Epithelial cell of esophagus (primary cell): ENCODE data around the gene SLC22A12.
"Not testable (repeated sequence)": the region's sequence is repeated elsewhere in the genome, so short reads cannot be mapped to it uniquely, and the experiment has no call there.

Experiments used
- DNase-seq: peaks from one replicate; pipeline ENCODE4 v3.0.0; 2010; ENCODE audit warnings: low read depth
- H3K4me3 ChIP-seq: 2 replicates; pipeline ENCODE4 v1.5.1; 2011; ENCODE audit warnings: mild to moderate bottlenecking, low read length, control low read depth
- TF ChIP-seq, protein P1 (sequence below): IDR thresholded peaks from 2 replicates; pipeline ENCODE4 v1.5.1; 2011; ENCODE audit warnings: low read depth, mild to moderate bottlenecking, low read length, control low read depth, inconsistent platforms; ENCODE audit not compliant: insufficient read depth; ENCODE audit errors: missing control alignments

Gene SLC22A12

DNA sequence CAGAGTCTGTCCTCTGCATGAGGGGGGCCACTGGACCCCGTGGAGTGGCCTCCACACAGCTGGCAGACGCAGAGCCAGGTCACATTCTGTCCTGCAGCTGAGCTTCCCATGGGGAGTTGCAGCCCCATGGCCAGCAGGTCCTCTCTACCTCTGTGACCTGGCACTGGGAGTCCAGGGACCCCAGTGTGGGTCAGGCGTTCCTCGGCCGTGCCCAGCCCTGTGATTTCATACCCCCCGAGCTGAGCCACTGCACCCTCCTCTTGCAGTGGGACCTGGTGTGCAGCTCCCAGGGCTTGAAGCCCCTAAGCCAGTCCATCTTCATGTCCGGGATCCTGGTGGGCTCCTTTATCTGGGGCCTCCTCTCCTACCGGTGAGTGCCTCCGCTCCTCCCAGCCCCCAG is 32.2 kb upstream of the SLC22A12 start:
- DNase-seq, result no peak
- TF ChIP-seq, protein P1, sequence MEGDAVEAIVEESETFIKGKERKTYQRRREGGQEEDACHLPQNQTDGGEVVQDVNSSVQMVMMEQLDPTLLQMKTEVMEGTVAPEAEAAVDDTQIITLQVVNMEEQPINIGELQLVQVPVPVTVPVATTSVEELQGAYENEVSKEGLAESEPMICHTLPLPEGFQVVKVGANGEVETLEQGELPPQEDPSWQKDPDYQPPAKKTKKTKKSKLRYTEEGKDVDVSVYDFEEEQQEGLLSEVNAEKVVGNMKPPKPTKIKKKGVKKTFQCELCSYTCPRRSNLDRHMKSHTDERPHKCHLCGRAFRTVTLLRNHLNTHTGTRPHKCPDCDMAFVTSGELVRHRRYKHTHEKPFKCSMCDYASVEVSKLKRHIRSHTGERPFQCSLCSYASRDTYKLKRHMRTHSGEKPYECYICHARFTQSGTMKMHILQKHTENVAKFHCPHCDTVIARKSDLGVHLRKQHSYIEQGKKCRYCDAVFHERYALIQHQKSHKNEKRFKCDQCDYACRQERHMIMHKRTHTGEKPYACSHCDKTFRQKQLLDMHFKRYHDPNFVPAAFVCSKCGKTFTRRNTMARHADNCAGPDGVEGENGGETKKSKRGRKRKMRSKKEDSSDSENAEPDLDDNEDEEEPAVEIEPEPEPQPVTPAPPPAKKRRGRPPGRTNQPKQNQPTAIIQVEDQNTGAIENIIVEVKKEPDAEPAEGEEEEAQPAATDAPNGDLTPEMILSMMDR, result no peak
- H3K4me3 ChIP-seq, result no peak overlapping the region

DNA sequence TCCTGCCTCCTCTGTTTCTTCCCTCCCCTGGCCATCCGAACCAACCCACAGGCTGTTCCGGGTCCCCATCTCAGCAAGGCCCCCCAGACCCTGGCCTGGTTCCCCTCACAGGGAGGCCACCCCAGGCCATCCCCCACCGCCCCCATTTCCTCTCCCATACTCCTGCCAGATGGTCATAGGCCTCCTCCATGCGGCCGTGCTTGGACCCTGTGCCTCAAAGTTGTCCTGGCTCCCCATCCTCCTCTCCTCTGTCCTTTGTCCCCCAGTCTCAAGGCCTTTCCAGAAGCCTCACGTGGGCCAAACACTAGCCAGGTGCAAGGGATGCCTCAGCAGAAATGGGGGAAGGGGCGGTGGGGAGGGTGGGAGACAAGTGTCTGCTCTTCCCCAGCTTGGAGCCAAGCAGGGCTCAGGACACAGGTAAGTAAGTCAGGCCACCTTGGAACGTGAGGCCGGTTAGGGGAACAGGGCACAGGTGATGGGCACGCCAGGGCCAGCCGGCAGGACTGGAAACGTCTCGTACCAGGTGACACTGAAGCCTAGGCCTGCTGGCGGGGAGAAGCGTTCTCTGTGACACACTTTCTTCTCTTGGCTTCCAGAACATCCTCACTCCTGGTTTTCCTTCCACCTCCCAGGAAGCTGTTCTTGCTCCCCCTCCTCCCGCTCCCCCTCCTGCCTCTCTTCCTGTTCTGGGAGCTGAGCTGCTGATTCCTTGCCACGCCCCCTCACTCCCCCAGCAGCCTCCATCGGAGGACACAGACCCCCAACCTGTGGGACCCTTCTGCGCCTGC is 31.5 kb upstream of the SLC22A12 start:
- H3K4me3 ChIP-seq, result no peak overlapping the region
- no peak for DNase-seq
- TF ChIP-seq, protein P1, result no peak

DNA sequence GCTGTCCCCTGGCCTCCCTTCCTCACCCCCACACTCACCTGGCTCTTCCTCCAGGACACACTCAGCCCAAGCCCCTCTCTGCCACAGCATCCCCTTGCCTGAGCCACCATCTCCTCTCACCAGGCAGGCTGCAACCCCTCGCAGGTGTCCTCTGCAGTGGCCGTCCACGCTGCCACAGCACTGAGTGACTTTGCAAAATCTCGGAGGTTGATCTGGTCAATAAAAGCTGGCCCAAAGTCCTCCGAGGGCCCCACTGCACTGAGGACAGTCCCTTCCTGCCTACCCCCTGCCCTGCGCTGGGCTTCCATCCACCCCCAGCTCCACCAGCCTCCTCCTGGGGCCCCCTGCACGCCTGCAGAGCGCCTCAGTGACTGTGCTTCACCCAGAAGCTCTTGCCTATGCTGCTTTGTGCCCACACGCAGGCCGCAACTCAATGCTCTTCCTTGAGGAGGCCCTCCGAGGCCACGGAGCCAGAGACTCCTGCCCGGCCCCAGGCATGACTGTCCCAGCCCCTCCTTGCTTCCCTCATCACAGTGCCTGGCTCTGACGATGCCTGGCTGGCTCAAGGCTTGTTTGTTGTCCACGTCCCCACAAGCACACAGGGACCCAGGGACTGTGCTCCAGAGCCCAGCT is 30.8 kb upstream of the SLC22A12 start:
- no peak for DNase-seq
- no peak overlapping the region for H3K4me3 ChIP-seq
- TF ChIP-seq, protein P1, result no peak

DNA sequence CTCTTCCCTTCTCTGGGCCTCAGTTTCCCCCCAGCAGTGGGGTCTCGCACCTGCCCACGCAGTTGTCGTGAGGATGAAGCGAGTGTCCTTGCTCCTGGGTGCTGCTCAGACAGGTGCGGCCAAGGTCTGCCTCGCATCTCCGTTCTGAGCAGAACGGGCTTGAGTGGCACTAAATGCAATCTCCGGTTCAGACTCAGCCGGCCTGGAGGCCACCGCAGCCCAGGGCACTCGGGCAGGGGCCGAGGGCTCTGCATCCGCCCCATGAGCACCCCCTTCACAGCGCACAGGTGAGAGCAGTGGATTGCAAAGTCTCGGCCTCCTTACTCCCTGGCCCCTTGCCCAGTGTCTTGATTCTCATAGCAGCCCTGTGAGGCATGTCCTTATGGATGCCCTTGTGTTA is 30.1 kb upstream of the SLC22A12 start:
- TF ChIP-seq, protein P1, result no peak
- no peak overlapping the region for H3K4me3 ChIP-seq
- no peak for DNase-seq

DNA sequence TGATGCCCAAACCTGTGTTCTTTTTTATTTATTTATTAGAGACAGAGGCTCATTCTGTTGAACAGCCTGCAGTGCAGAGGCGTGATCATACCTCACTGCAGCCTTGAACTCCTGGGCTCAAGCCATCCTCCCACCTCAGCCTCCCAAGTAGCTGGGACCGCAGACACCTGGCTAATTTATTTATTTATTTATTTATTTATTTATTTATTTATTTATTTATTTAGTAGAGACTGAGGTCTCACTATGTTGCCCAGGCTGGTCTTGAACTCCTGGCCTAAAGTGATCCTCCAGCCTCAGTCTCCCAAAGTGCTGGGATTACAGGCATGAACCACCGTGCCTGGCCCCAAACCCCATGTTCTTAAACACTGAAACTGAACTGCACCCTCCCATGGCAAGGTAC is 29.6 kb upstream of the SLC22A12 start:
- DNase-seq, result not testable (repeated sequence)

DNA sequence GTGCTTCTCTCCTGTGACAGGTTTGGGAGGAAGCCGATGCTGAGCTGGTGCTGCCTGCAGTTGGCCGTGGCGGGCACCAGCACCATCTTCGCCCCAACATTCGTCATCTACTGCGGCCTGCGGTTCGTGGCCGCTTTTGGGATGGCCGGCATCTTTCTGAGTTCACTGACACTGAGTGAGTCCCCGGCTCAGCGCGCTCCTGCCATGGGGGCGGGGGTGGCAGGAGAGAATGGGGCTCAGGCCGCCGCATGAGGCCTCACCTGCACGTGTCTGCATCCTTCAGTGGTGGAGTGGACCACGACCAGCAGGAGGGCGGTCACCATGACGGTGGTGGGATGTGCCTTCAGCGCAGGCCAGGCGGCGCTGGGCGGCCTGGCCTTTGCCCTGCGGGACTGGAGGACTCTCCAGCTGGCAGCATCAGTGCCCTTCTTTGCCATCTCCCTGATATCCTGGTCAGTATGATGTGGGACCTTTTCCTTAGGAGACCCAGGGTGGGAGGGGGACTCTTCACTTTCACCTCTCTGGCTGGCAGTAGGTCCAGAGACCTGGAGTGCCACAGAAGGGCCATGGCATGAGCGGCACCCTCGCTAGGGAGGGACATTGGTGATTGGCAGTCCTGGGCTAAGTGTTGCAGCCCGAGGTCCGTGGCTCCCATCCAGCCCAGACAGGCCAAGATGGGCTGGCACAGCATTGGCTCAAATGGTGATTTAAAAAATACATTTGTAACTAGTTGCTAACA is 28.9 kb upstream of the SLC22A12 start:
- H3K4me3 ChIP-seq, result no peak overlapping the region
- TF ChIP-seq, protein P1, result no peak
- no peak for DNase-seq

More for the DNA sequence above, 29.6 kb upstream of the SLC22A12 start:
- H3K4me3 ChIP-seq, result not testable (repeated sequence)

DNA sequence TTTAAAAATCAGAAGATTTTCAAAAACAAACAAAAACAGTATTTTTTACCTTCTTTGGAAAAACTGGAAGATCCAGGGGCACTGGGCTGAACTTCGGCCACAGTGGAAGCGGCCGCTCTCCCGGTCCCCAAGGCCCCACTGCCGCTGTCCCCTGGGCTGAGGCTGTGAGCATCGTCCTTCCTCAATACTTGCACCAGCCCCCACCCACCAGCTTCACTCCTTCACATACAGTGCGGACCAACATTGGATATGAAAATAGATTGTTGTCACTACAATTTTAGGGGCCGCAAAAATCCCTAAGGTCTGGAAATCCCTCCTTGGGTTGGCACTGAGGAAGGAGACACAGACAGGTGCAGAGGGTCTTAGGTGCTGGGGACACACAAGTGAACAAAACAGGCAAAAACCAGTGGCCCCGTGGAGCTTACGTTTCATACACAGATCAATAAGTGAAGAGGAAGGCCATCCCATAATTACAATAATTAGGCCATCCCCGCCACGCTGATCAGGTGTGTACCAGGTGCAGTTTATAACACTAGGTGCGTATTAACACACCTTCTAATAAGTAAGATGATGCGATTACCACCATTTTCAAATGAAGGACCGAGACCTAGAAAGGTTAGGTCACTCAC is 28.2 kb upstream of the SLC22A12 start:
- TF ChIP-seq, protein P1, result no peak
- H3K4me3 ChIP-seq, result no peak overlapping the region
- no peak for DNase-seq
